Breast epithelium (tissue), 3 donors: ENCODE data around the gene PPM1H.

Experiments used
- CTCF ChIP-seq, 3 donors: fragments of 450-650 bp; IDR thresholded peaks; one replicate each; pipeline ENCODE4 v1.5.1; 2016 to 2017; ENCODE audit warnings: antibody characterized with exemption in 3 of 3, mild to moderate bottlenecking in 3 of 3, moderate library complexity in 3 of 3
- POLR2A ChIP-seq: fragments of 450-650 bp; IDR thresholded peaks from one replicate; pipeline ENCODE4 v1.6.1; 2016; ENCODE audit warnings: antibody characterized with exemption, mild to moderate bottlenecking, moderate library complexity

DNA sequence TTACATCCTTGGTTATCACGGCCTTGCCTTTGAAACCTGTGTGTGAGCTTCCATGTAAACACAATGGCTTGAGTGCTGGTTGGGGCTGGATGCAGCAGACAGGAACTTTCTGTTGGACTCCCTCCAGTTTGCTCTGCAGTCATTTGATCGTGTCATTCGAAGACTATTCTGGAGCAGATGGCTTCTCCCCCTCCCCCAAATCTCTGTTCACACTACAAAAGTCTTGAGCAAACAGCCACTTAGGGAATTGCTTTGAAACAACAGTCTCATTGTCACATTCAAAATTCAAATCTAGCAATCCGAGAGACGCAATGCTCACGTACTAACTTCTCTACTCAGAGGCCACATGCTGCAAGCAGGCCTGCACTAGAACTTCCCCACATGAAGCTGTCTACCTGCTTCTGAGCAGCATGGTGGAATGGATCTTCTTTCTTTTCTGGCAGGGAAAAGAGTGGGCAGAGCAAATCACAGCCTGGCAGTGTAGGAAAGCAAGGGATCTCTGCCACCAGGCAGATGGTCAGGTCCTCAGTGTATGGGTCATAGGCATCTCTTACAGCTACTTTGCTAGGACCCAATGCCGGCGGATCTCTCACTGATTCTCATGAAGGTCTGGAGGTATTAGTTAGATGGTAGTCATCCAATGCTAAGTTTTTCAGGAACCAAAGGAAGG, 214.2 kb downstream of the PPM1H start:
- no peak for TF ChIP-seq CTCF (IDR thresholded peaks at IDR 0.05)
- TF ChIP-seq POLR2A = no peak
